GM23248 (cell line): Measurements from ENCODE around the gene PHACTR3. TPM values are rescaled to one million over a fixed set of nuclear protein-coding genes. Genes with fewer than 3 reads are reported as not detected.
"Not testable (repeated sequence)": the region's sequence is repeated elsewhere in the genome, so short reads cannot be mapped to it uniquely, and the experiment has no call there.

Experiments used
- DNase-seq: peaks from one replicate; pipeline ENCODE4 v3.0.0-alpha.2; 2015
- H2AFZ ChIP-seq: fragments of 200-600 bp; sonication (generic); 2 replicates; pipeline ENCODE4 v1.6.1; 2016; ENCODE audit warnings: antibody characterized with exemption
- H3F3A ChIP-seq: fragments of 200-600 bp; sonication (generic); 2 replicates; pipeline ENCODE4 v1.6.1; 2016; ENCODE audit warnings: mild to moderate bottlenecking, antibody characterized with exemption, mixed run types; ENCODE audit not compliant: insufficient read depth
- H3K27ac ChIP-seq: fragments of 200-600 bp; sonication (generic); 2 replicates; pipeline ENCODE4 v1.5.1; 2016; ENCODE audit warnings: mild to moderate bottlenecking
- H3K27me3 ChIP-seq: fragments of 200-600 bp; sonication (generic); replicated peaks from 2 replicates; pipeline ENCODE4 v1.6.1; 2016; ENCODE audit warnings: mild to moderate bottlenecking; ENCODE audit not compliant: insufficient read depth
- H3K36me3 ChIP-seq: fragments of 200-600 bp; sonication (generic); 2 replicates; pipeline ENCODE4 v1.6.1; 2016; ENCODE audit warnings: low read depth, mild to moderate bottlenecking
- H3K4me1 ChIP-seq: fragments of 200-600 bp; sonication (generic); 2 replicates; pipeline ENCODE4 v1.6.1; 2016; ENCODE audit warnings: mild to moderate bottlenecking; ENCODE audit not compliant: insufficient read depth
- H3K4me2 ChIP-seq: fragments of 200-600 bp; sonication (generic); one replicate; pipeline ENCODE4 v1.6.1; 2016; ENCODE audit warnings: mild to moderate bottlenecking; ENCODE audit not compliant: unreplicated experiment
- H3K4me3 ChIP-seq: fragments of 200-600 bp; sonication (generic); 2 replicates; pipeline ENCODE4 v1.5.1; 2016; ENCODE audit warnings: mild to moderate bottlenecking
- H3K79me2 ChIP-seq: fragments of 200-600 bp; sonication (generic); 2 replicates; pipeline ENCODE4 v1.6.1; 2016; ENCODE audit warnings: mild to moderate bottlenecking; ENCODE audit not compliant: insufficient read depth
- H3K9ac ChIP-seq: fragments of 200-600 bp; sonication (generic); 2 replicates; pipeline ENCODE4 v1.6.1; 2016; ENCODE audit warnings: mild to moderate bottlenecking
- H3K9me2 ChIP-seq: fragments of 200-600 bp; sonication (generic); 2 replicates; pipeline ENCODE4 v1.6.1; 2016; ENCODE audit warnings: mixed run types, mild to moderate bottlenecking, moderate library complexity; ENCODE audit not compliant: insufficient read depth
- H3K9me3 ChIP-seq: fragments of 200-600 bp; sonication (generic); one replicate; pipeline ENCODE4 v1.6.1; 2017; ENCODE audit warnings: low read depth
- H4K20me1 ChIP-seq: fragments of 200-600 bp; sonication (generic); 2 replicates; pipeline ENCODE4 v1.6.0; 2016; ENCODE audit not compliant: insufficient read depth
- EZH2 ChIP-seq: fragments of 200-600 bp; sonication (generic); IDR thresholded peaks from 2 replicates; pipeline ENCODE4 v1.6.1; 2018; ENCODE audit warnings: antibody characterized with exemption, mild to moderate bottlenecking; ENCODE audit not compliant: insufficient read depth, poor library complexity, severe bottlenecking
- EZH2phosphoT487 ChIP-seq: fragments of 200-600 bp; sonication (generic); IDR thresholded peaks from 2 replicates; pipeline ENCODE4 v1.6.1; 2018; ENCODE audit warnings: antibody characterized with exemption, moderate library complexity, mild to moderate bottlenecking, low read depth; ENCODE audit not compliant: insufficient read depth
- WGBS, 2 experiments: methylation state at CpG; one replicate each; pipeline ENCODE4 v1.1.6; 2015 to 2017; ENCODE audit warnings: low lambda C conversion rate in 2 of 2, low coverage in 1 of 2; ENCODE audit errors: missing lambda C conversion rate in 2 of 2; 5-methylcytosine and 5-hydroxymethylcytosine counted together
- in situ Hi-C: fragments of 300-500 bp; cut with MboI; formaldehyde crosslinking; loops from 2 replicates; pipeline ENCODE4 v1.15.0; 2020
- polyA plus RNA-seq: library from polyadenylated mRNA; unstranded; fragments of >200 nt; fragmentation: Nextera tagmentation; extraction: Ambion mirVana; gene quantifications from 2 replicates; pipeline ENCODE4 v1.2.1, GENCODE V29; 2016
- total RNA-seq: library from RNA; depleted of rRNA; stranded (reverse); fragments of >200 nt; shearing (Covaris generic); gene quantifications from 2 replicates; pipeline ENCODE4 v1.2.3, GENCODE V29; 2014; rRNA removed

The PHACTR3 gene
- not detected in 2 replicates for total RNA-seq
- not detected in 2 replicates for polyA plus RNA-seq

GRCh38 chr20:59603781-59604541, at the start of gene PHACTR3:
Gene PHACTR3, plus strand, starts transcription at chr20:59604540. Its CDS starts 475 bp downstream, at chr20:59605015.
- no peaks in the 10 kb centered on the region for H3K36me3 ChIP-seq
- no peak within 1 kb of the TSS for H3K4me2 ChIP-seq
- WGBS, 2 experiments: 27% methylated on average over 23 to 40 of the region's 40 CpGs
- no peak within 1 kb of the TSS for H2AFZ ChIP-seq
- TF ChIP-seq EZH2phosphoT487 (no peak), EZH2 (no peak)
- no peaks in the 10 kb centered on the region for H3K9me2 ChIP-seq
- H3K4me1 ChIP-seq: no peaks in the 10 kb centered on the region
- H3K79me2 ChIP-seq: no peaks in the 10 kb centered on the region
- H3K27ac ChIP-seq: no peak within 1 kb of the TSS
- H3F3A ChIP-seq: no peaks in the 10 kb centered on the region
- no peak for DNase-seq
- no peak within 1 kb of the TSS for H3K9ac ChIP-seq
- no peaks in the 10 kb centered on the region for H4K20me1 ChIP-seq
- no peak within 1 kb of the TSS for H3K4me3 ChIP-seq
- H3K27me3 ChIP-seq: peaks cover 22% of the 10 kb centered on the region
- no peaks in the 10 kb centered on the region for H3K9me3 ChIP-seq
- in situ Hi-C loops: no loop called here

- 70 to 73% methylated on average over 26 of the region's 26 CpGs for WGBS, 2 experiments
- H3K27ac ChIP-seq, H3K27me3 ChIP-seq, H4K20me1 ChIP-seq, H3K4me1 ChIP-seq, H3K9me2 ChIP-seq, in situ Hi-C loops, H3K4me3 ChIP-seq, H2AFZ ChIP-seq, DNase-seq, H3F3A ChIP-seq, H3K79me2 ChIP-seq, H3K36me3 ChIP-seq, H3K9ac ChIP-seq, H3K9me3 ChIP-seq, H3K4me2 ChIP-seq: not testable (repeated sequence)
Measured at GRCh38 chr20:59557733-59558529, 46.4 kb upstream of the PHACTR3 start.

- Histone ChIP-seq H2AFZ (no peak overlapping the region), H3K36me3 (no peaks in the 10 kb centered on the region), H3K27me3 (peaks cover 7% of the 10 kb centered on the region), H3K79me2 (no peaks in the 10 kb centered on the region), H3K9me3 (no peaks in the 10 kb centered on the region), H3K9me2 (no peaks in the 10 kb centered on the region), H3K27ac (no peak overlapping the region), H3K4me2 (no peak overlapping the region), H3K4me3 (no peak overlapping the region), H3K9ac (no peak overlapping the region), H4K20me1 (no peaks in the 10 kb centered on the region), H3F3A (no peaks in the 10 kb centered on the region), H3K4me1 (no peaks in the 10 kb centered on the region)
- DNase-seq: no peak
- in situ Hi-C loops: no loop called here
- TF ChIP-seq EZH2phosphoT487: no peak
- no peak for TF ChIP-seq EZH2
- WGBS, 2 experiments: 47 to 57% methylated on average over 14 of the region's 14 CpGs
Measured at GRCh38 chr20:59559024-59559817, 45.1 kb upstream of the PHACTR3 start.

GRCh38 chr20:59559863-59560262, 44.5 kb upstream of the PHACTR3 start:
- H3K4me3 ChIP-seq: no peak overlapping the region
- no peak overlapping the region for H3K9ac ChIP-seq
- H3F3A ChIP-seq: no peaks in the 10 kb centered on the region
- WGBS, 2 experiments: 41 to 51% methylated on average over 7 of the region's 7 CpGs
- no peaks in the 10 kb centered on the region for H3K36me3 ChIP-seq
- H4K20me1 ChIP-seq: no peaks in the 10 kb centered on the region
- H3K9me3 ChIP-seq: no peaks in the 10 kb centered on the region
- peaks cover 9% of the 10 kb centered on the region for H3K27me3 ChIP-seq
- H3K27ac ChIP-seq: no peak overlapping the region
- DNase-seq: no peak
- H3K9me2 ChIP-seq: no peaks in the 10 kb centered on the region
- TF ChIP-seq EZH2 (no peak), EZH2phosphoT487 (no peak)
- no peaks in the 10 kb centered on the region for H3K4me1 ChIP-seq
- no peak overlapping the region for H2AFZ ChIP-seq
- H3K4me2 ChIP-seq: no peak overlapping the region
- in situ Hi-C loops: no loop called here
- H3K79me2 ChIP-seq: no peaks in the 10 kb centered on the region
